Activated T-cell treated with anti-CD3 and anti-CD28 coated beads for 48 hours (primary cell): ENCODE data around the gene PCDHGB6.
"Not testable (repeated sequence)": the region's sequence is repeated elsewhere in the genome, so short reads cannot be mapped to it uniquely, and the experiment has no call there.

ENCODE experiments used
- DNase-seq: peaks from one replicate; pipeline ENCODE4 v3.0.0-alpha.2; 2020; ENCODE audit warnings: low read depth

Gene PCDHGB6

GRCh38 chr5:141419074-141419880 lies 11.5 kb downstream of the PCDHGB6 start:
- no peak for DNase-seq

- DNase-seq: peak; percentile 37
These were observed 13.2 kb downstream of the PCDHGB6 start, which contains the start of gene PCDHGA11 for GRCh38 chr5:141420855-141421488. TSS of gene PCDHGA11 (plus strand) at chr5:141421051. CDS start at chr5:141421228, 177 bp downstream.

GRCh38 chr5:141421489-141421855 lies 13.7 kb downstream of the PCDHGB6 start:
- no peak for DNase-seq

GRCh38 chr5:141422742-141423291 lies 15.0 kb downstream of the PCDHGB6 start:
- DNase-seq: no peak

GRCh38 chr5:141427783-141428426 lies 20.1 kb downstream of the PCDHGB6 start:
- DNase-seq: no peak

- DNase-seq: no peak
These were observed 22.7 kb downstream of the PCDHGB6 start, which contains the start of gene PCDHGA12 for GRCh38 chr5:141430332-141431113. TSS of gene PCDHGA12 (plus strand) at chr5:141430507. CDS start at chr5:141430760, 253 bp downstream.

- no peak for DNase-seq
These were observed 23.5 kb downstream of the PCDHGB6 start for GRCh38 chr5:141431286-141431685.

- not testable (repeated sequence) for DNase-seq
These were observed 24.5 kb downstream of the PCDHGB6 start for GRCh38 chr5:141432308-141432707.

- not testable (repeated sequence) for DNase-seq
These were observed 24.9 kb downstream of the PCDHGB6 start for GRCh38 chr5:141432726-141433125.

- DNase-seq: no peak
These were observed 26.2 kb downstream of the PCDHGB6 start for GRCh38 chr5:141434006-141434405.

- no peak for DNase-seq
These were observed 29.4 kb downstream of the PCDHGB6 start for GRCh38 chr5:141437221-141437620.

GRCh38 chr5:141439411-141440141 lies 31.8 kb downstream of the PCDHGB6 start:
- DNase-seq: no peak

GRCh38 chr5:141440341-141440740 lies 32.5 kb downstream of the PCDHGB6 start:
- no peak for DNase-seq

- no peak for DNase-seq
These were observed 33.9 kb downstream of the PCDHGB6 start for GRCh38 chr5:141441571-141442170.
